GM23248 (cell line): Measurements from ENCODE around the gene TAF1D. TPM values are rescaled to one million over a fixed set of nuclear protein-coding genes. Genes with fewer than 3 reads are reported as not detected.
A peak's percentile ranks its signal among the peaks of the same experiment; 100 is the strongest.
"Not testable (repeated sequence)": the region's sequence is repeated elsewhere in the genome, so short reads cannot be mapped to it uniquely, and the experiment has no call there.

Source experiments
- DNase-seq: peaks from one replicate; pipeline ENCODE4 v3.0.0-alpha.2; 2015
- H2AFZ ChIP-seq: fragments of 200-600 bp; sonication (generic); 2 replicates; pipeline ENCODE4 v1.6.1; 2016; ENCODE audit warnings: antibody characterized with exemption
- H3F3A ChIP-seq: fragments of 200-600 bp; sonication (generic); 2 replicates; pipeline ENCODE4 v1.6.1; 2016; ENCODE audit warnings: mild to moderate bottlenecking, antibody characterized with exemption, mixed run types; ENCODE audit not compliant: insufficient read depth
- H3K27ac ChIP-seq: fragments of 200-600 bp; sonication (generic); 2 replicates; pipeline ENCODE4 v1.5.1; 2016; ENCODE audit warnings: mild to moderate bottlenecking
- H3K27me3 ChIP-seq: fragments of 200-600 bp; sonication (generic); replicated peaks from 2 replicates; pipeline ENCODE4 v1.6.1; 2016; ENCODE audit warnings: mild to moderate bottlenecking; ENCODE audit not compliant: insufficient read depth
- H3K36me3 ChIP-seq: fragments of 200-600 bp; sonication (generic); 2 replicates; pipeline ENCODE4 v1.6.1; 2016; ENCODE audit warnings: low read depth, mild to moderate bottlenecking
- H3K4me1 ChIP-seq: fragments of 200-600 bp; sonication (generic); 2 replicates; pipeline ENCODE4 v1.6.1; 2016; ENCODE audit warnings: mild to moderate bottlenecking; ENCODE audit not compliant: insufficient read depth
- H3K4me2 ChIP-seq: fragments of 200-600 bp; sonication (generic); one replicate; pipeline ENCODE4 v1.6.1; 2016; ENCODE audit warnings: mild to moderate bottlenecking; ENCODE audit not compliant: unreplicated experiment
- H3K4me3 ChIP-seq: fragments of 200-600 bp; sonication (generic); 2 replicates; pipeline ENCODE4 v1.5.1; 2016; ENCODE audit warnings: mild to moderate bottlenecking
- H3K79me2 ChIP-seq: fragments of 200-600 bp; sonication (generic); 2 replicates; pipeline ENCODE4 v1.6.1; 2016; ENCODE audit warnings: mild to moderate bottlenecking; ENCODE audit not compliant: insufficient read depth
- H3K9ac ChIP-seq: fragments of 200-600 bp; sonication (generic); 2 replicates; pipeline ENCODE4 v1.6.1; 2016; ENCODE audit warnings: mild to moderate bottlenecking
- H3K9me2 ChIP-seq: fragments of 200-600 bp; sonication (generic); 2 replicates; pipeline ENCODE4 v1.6.1; 2016; ENCODE audit warnings: mixed run types, mild to moderate bottlenecking, moderate library complexity; ENCODE audit not compliant: insufficient read depth
- H3K9me3 ChIP-seq: fragments of 200-600 bp; sonication (generic); one replicate; pipeline ENCODE4 v1.6.1; 2017; ENCODE audit warnings: low read depth
- H4K20me1 ChIP-seq: fragments of 200-600 bp; sonication (generic); 2 replicates; pipeline ENCODE4 v1.6.0; 2016; ENCODE audit not compliant: insufficient read depth
- EZH2 ChIP-seq: fragments of 200-600 bp; sonication (generic); IDR thresholded peaks from 2 replicates; pipeline ENCODE4 v1.6.1; 2018; ENCODE audit warnings: antibody characterized with exemption, mild to moderate bottlenecking; ENCODE audit not compliant: insufficient read depth, poor library complexity, severe bottlenecking
- EZH2phosphoT487 ChIP-seq: fragments of 200-600 bp; sonication (generic); IDR thresholded peaks from 2 replicates; pipeline ENCODE4 v1.6.1; 2018; ENCODE audit warnings: antibody characterized with exemption, moderate library complexity, mild to moderate bottlenecking, low read depth; ENCODE audit not compliant: insufficient read depth
- WGBS, 2 experiments: methylation state at CpG; one replicate each; pipeline ENCODE4 v1.1.6; 2015 to 2017; ENCODE audit warnings: low lambda C conversion rate in 2 of 2, low coverage in 1 of 2; ENCODE audit errors: missing lambda C conversion rate in 2 of 2; 5-methylcytosine and 5-hydroxymethylcytosine counted together
- in situ Hi-C: fragments of 300-500 bp; cut with MboI; formaldehyde crosslinking; loops from 2 replicates; pipeline ENCODE4 v1.15.0; 2020
- polyA plus RNA-seq: library from polyadenylated mRNA; unstranded; fragments of >200 nt; fragmentation: Nextera tagmentation; extraction: Ambion mirVana; gene quantifications from 2 replicates; pipeline ENCODE4 v1.2.1, GENCODE V29; 2016
- total RNA-seq: library from RNA; depleted of rRNA; stranded (reverse); fragments of >200 nt; shearing (Covaris generic); gene quantifications from 2 replicates; pipeline ENCODE4 v1.2.3, GENCODE V29; 2014

The TAF1D gene
- total and polyA plus RNA-seq, 2 experiments from 2014 or later, result 60.7 to 127 TPM

DNA sequence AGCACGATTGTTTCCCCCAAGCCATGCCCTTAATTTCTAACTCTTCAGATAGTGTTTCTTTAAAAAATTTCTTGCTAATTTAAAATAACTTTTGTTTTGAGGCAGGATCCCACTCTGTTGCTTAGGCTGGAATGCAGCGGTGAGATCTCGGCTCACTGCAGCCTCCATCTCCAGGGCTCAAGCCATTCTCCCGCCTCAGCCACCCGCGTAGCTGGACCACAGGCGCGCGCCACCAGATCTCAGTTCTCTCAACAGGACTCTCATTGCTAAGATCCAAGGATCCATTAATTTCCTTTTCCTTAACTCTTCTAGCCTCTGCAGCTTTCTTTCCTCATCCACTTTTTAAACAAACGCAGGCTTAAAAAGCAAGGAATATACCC, 42.5 kb upstream of the TAF1D start:
- Histone ChIP-seq H3K36me3 (peaks cover 14% of the 10 kb centered on the region; the same call in 1 of the 2 replicates), H3K9me2 (no peaks in the 10 kb centered on the region), H3K4me3 (peak overlapping the region; percentile 94), H3K4me1 (peaks cover 23% of the 10 kb centered on the region), H3K9ac (peak overlapping the region; percentile 98), H3F3A (no peaks in the 10 kb centered on the region), H2AFZ (peak overlapping the region; percentile 92), H3K4me2 (peak overlapping the region; percentile 49), H3K27ac (peak overlapping the region; percentile 92; the same call in 1 of the 2 replicates), H4K20me1 (peaks cover 8% of the 10 kb centered on the region; the same call in 1 of the 2 replicates), H3K27me3 (no peaks in the 10 kb centered on the region), H3K9me3 (no peaks in the 10 kb centered on the region), H3K79me2 (peaks cover 55% of the 10 kb centered on the region)
- 3% methylated on average over 10 of the region's 10 CpGs for WGBS, 2 experiments
- in situ Hi-C loops, result no loop called here
- TF ChIP-seq EZH2, result no peak
- TF ChIP-seq EZH2phosphoT487, result no peak
- DNase-seq, result no peak

DNA sequence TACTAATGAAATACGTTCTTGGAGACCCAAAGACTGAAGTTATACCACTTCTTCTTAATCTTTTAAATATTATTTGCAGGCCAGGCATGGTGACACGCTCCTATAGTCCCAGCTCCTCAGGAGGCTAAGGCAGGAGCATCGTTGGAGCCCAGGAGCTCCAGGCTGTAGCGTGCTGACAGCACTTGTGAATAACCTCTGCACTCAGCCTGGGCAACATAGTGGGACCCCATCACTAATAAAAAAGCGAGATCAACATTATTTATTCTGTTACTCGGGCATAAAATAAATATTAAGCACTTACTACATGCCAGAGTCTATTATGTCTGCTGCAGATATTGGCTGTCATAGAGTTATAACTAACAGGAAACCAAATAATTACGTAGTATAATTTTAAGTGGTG, 42.1 kb upstream of the TAF1D start:
- Histone ChIP-seq H3K27me3 (no peaks in the 10 kb centered on the region), H3K4me2 (peak overlapping the region; percentile 49), H3K9me2 (no peaks in the 10 kb centered on the region), H3K4me3 (peak overlapping the region; percentile 94), H3K9me3 (no peaks in the 10 kb centered on the region), H3K27ac (no peak overlapping the region), H2AFZ (peak overlapping the region; percentile 92), H3K79me2 (peaks cover 51% of the 10 kb centered on the region), H3K9ac (peak overlapping the region; percentile 98), H4K20me1 (peaks cover 8% of the 10 kb centered on the region; the same call in 1 of the 2 replicates), H3K4me1 (peaks cover 23% of the 10 kb centered on the region), H3K36me3 (peaks cover 10% of the 10 kb centered on the region; the same call in 1 of the 2 replicates), H3F3A (no peaks in the 10 kb centered on the region)
- TF ChIP-seq EZH2phosphoT487 (no peak), EZH2 (no peak)
- DNase-seq, result no peak
- in situ Hi-C loops, result no loop called here
- WGBS, 2 experiments, result 36 to 42% methylated on average over 7 of the region's 7 CpGs

DNA sequence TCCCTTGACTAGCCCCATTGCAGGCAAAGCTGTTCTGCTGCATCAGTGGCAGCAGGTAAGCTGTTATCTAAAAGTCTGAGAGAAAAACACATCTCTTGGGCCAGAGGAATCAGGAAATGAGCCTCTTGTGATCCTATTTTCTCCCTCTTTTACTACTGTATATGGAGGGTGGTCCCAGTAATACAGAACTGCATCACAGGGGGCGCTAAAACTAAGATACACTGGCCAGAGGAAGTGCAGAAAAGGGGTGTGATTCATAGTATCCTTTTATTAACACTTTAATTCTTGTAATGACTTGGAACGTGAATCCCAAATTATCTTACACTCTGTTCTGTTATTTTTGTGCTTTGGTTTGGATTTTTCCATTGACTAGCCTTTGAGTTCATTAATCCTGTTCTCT, 34.0 kb upstream of the TAF1D start:
- Histone ChIP-seq H3F3A (no peaks in the 10 kb centered on the region), H3K36me3 (no peaks in the 10 kb centered on the region), H4K20me1 (no peaks in the 10 kb centered on the region), H3K9me3 (no peaks in the 10 kb centered on the region), H3K9me2 (no peaks in the 10 kb centered on the region), H3K9ac (no peak overlapping the region), H3K27ac (no peak overlapping the region), H3K4me2 (no peak overlapping the region), H3K4me1 (no peaks in the 10 kb centered on the region), H3K27me3 (no peaks in the 10 kb centered on the region), H2AFZ (no peak overlapping the region), H3K79me2 (no peaks in the 10 kb centered on the region), H3K4me3 (no peak overlapping the region)
- no peak for TF ChIP-seq EZH2
- WGBS, 2 experiments, result 33 to 37% methylated on average over 2 of the region's 2 CpGs
- in situ Hi-C loops, result no loop called here
- DNase-seq, result peak; percentile 27

DNA sequence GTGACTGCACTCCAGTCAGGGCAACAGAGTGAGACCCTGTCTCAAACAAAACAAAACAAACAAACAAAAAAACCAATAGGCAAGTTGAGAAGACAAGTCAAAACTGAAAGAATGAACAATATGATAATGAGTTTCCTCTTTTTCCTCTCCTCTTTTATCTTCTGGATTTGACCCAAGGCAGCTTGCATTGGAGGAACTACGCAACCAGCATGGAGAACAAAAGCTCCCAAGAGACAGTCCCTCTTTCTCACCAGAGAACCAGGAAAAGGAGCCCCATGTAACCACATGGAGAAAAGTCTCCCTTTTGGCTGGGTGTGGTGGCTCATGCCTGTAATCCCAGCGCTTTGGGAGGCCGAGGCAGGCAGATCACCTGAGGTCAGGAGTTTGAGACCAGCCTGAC, 33.3 kb upstream of the TAF1D start:
- DNase-seq, H4K20me1 ChIP-seq, H3K4me2 ChIP-seq, H2AFZ ChIP-seq, H3K36me3 ChIP-seq, H3K9ac ChIP-seq, H3K27ac ChIP-seq, H3K9me2 ChIP-seq, H3F3A ChIP-seq, H3K27me3 ChIP-seq, H3K4me1 ChIP-seq, H3K4me3 ChIP-seq, H3K79me2 ChIP-seq, in situ Hi-C loops, H3K9me3 ChIP-seq: not testable (repeated sequence)
- 96 to 100% methylated on average over 3 of the region's 3 CpGs for WGBS, 2 experiments

DNA sequence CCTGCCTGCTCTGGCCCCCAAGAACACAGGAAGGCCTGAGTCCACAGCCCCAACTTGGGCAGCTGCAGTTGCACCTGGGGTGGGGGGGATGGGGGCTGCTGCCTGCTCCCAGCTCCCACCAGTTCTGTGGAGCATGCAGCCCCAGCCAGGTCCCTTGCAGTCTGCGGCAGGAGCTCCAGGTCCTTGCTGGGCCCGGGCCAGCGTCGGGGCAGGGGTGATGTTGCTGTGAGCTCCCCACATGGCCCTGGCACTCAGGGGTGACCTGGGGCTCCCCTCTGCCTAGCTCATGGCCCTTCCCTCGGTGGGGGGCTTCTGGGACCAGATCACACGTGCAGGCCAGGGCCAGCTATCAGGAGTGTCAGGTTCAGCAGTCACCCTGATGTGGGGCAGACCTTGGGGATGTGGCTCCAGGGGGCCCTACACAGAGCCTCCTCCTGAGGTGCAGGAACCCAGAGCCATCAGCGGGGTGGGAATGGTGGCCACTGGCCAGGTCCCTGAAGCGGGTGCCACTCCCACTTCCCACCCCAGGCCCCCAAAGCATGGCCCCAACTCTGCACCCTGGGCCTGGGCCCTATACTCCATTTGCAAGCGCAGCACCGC, 32.4 kb upstream of the TAF1D start:
- H3K4me3 ChIP-seq, result no peak overlapping the region
- no peak overlapping the region for H3K4me2 ChIP-seq
- no peak for DNase-seq
- no peaks in the 10 kb centered on the region for H3K36me3 ChIP-seq
- no peaks in the 10 kb centered on the region for H3K9me3 ChIP-seq
- H4K20me1 ChIP-seq, result no peaks in the 10 kb centered on the region
- no peaks in the 10 kb centered on the region for H3F3A ChIP-seq
- no peak overlapping the region for H2AFZ ChIP-seq
- no peaks in the 10 kb centered on the region for H3K4me1 ChIP-seq
- TF ChIP-seq EZH2phosphoT487 (no peak), EZH2 (no peak)
- in situ Hi-C loops, result no loop called here
- H3K9me2 ChIP-seq, result no peaks in the 10 kb centered on the region
- no peaks in the 10 kb centered on the region for H3K27me3 ChIP-seq
- H3K79me2 ChIP-seq, result no peaks in the 10 kb centered on the region
- WGBS, 2 experiments, result 85 to 93% methylated on average over 10 of the region's 10 CpGs
- H3K9ac ChIP-seq, result no peak overlapping the region
- H3K27ac ChIP-seq, result no peak overlapping the region
